Raji (cell line): ENCODE results near the gene VCPKMT.
A peak's percentile ranks its signal among the peaks of the same experiment; 100 is the strongest.

Source experiments
- POLR2A ChIP-seq: IDR thresholded peaks from 2 replicates; pipeline ENCODE4 v1.6.1; 2011; ENCODE audit warnings: low read depth, low read length, control low read depth; ENCODE audit not compliant: insufficient read depth

VCPKMT gene

DNA sequence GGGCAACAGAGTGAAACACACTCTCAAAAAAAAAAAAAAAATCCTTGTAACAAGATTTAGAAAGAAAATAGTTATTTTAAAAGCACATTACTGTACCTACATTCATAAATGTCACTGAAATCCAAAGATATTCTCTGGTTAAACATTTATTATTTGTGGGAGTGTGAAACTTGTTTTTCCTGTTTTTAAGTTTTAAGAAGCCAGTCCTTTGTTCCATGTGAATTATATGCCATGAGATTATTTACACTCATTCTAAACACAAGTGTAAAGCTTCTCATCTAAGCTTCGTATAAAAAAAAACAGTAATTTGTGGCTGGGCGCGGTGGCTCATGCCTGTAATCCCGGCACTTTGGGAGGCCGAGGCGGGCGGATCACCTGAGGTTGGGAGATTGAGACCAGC is 15.0 kb downstream of the VCPKMT start:
- TF ChIP-seq POLR2A: no peak

DNA sequence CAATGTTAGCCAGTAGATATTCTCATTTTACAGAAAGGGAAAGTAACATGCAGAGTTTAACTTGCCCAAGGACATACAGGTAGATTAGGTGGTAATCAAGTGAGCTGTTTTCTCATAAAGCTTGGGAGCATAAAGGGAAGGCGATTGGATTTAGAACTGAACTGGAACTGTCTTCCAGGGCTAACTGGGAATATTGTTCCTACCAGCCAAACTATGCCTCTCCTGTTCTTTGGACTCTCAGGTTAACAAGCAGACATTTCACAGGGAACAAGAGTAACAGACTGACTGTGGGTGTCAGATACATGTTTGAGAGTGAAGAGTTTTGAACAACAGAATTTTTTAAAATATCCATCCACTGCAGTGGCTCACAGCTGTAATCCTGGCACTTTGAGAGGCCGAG is 15.6 kb downstream of the VCPKMT start:
- TF ChIP-seq POLR2A: no peak

DNA sequence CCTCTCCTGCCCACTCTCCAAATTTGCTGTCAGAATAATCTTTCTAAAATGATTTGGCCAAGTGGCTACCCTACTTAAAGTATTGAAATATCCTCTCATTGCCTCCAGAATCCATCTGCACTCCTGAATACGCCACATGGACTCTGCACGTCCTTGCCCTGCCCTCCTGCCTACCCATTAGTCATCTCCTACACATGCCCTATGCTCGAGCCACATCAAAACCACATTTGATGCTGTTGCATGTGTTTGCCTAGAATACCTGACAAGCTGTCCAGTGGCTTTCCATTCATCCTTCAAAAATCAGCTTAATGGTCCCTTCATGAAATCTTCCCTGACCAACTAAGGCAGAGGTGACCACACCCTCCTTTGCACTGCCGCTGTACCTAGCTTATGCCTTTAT is 17.0 kb downstream of the VCPKMT start:
- no peak for TF ChIP-seq POLR2A

DNA sequence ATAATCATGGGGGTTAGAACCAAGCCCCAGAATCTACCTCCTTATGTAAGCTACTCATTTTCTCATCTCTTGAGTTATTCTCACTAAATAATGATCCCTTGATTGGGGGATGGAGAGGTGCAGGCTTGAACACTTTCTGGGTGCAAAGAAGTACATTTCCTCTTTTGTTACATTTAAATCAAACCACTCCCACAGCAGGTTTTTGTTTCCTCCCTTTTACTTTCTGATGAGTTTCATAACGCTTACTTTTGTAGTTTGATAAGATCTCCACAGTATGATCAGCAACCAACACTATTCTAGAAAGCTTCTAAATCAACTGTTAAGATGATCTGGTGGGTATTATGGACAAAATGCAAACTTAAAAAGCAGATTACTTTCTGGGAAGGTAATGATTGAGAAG is 20.5 kb downstream of the VCPKMT start:
- TF ChIP-seq POLR2A: no peak

DNA sequence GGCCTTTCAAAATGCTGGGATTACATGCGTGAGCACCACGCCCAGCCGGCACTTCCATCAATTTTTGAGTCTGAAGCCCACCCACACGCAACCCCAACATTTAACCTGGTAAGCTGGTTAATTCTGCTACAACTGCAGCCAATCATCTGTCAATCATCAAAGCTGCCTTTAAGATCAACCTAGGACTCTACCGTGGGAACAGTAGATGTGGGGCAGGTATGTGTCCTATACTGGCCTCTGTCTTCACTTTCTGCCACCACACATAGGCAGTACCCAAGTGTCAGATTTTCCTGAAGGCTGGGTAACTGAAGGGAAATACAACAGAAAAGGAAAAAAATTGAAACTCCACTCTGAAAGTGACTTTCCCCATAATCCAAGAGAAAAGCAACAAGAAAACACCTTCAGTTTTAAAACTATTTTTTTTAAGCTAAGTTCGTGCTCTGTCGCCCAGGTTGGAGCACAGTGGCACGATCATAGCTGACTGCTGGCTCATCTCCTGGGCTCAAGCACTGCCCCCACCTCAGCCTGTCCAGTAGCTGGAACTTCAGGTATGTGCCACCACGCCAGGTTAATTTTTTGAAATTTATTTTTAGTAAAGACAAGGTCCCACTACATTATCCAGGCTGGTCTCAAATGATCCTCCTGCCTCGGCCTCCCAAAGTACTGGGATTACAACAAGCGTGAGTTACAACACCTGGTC is 22.2 kb downstream of the VCPKMT start:
- no peak for TF ChIP-seq POLR2A

DNA sequence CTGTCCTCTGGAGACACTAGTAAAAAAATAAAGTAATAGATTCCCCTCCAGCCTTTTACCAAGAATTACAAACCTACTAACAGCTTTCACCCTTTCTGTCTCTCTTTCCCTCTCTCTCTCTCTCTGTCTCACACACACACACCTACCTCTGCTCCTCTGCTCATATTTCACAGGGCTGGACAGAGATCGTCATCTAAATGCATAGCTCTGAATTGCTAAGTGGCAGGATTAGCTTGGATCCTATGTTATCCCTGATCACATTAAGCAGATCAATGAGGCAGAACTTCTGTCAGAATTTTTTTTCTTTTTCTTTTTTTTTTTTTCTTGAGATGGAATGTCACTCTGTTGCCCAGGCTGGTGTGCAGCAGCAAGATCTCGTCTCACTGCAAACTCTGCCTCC is 22.9 kb downstream of the VCPKMT start:
- TF ChIP-seq POLR2A: no peak

DNA sequence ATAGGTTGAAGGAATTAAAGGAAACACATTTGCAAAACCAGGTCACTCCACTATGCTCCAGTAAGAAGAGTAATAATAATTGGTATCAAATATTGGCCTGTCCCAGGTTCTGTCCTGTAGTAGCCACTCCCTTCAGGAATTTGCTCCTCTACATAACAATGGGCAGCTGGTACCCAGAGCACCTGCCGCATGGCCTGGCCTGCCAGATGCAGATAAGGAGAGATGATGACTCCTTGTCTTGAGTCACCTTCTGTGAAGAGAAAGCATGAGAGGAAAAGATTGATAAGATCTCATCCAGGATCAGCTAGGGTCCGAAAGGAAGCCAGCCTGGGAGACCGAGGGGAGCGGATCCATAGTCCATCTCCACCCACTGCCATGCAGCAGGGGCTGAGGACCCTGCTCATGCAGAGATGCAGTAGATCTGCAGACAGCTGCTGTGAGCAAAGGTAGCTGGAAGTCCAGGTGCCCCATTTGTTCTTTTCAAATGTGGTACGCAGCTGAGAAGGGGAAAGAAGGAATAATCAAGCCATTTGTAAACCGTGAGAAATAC is 24.3 kb downstream of the VCPKMT start:
- no peak for TF ChIP-seq POLR2A

DNA sequence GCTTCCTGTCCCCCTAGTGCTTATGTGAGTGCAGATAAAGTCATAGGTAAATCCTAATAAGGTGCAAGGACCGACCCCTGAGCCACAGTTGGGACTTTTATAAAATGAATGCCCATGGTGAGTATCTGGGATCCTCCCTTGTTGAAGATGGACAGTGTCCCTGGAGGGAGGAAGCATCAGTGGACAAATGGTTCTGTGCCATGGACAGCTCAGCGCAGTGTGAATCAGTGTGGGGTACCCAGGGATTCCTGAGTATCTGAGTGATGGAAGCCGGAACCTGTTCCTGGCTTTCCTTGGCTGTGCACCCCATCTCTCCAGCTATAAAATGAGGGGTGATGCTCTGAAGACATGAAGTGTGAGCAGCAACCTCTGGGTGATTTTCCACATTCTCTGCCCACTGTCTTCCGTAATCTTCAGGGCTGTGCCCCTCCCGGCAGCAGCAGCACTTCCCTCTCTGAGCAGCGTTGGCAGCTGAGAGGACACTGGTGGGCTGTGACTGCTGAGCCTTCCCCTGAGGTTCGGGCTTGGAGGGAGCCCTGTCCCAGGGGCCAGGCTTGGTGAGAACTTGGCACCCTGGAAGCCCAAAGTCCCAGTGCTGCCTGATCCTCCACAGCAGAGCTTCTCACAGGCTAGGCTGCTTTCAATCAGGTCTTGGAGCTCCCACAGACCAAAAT is 25.0 kb downstream of the VCPKMT start:
- TF ChIP-seq POLR2A: no peak

DNA sequence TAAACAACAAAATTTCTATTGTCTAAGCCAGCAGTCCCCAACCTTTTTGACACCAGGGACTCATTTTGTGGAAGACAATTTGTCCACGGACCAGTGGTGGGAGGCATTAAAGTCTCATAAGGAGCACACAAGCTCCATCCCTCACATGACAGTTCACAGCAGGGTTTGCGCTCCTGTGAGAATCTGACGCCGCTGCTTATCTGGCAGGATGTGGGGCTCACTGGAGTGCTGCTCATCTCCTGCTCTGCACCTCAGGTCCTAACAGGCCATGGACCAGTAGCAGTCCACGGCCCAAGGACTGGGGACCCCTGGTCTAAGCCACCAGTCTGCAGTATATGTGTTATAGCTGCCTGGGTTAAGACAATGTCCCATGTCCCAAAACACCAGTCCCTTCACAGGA is 27.2 kb downstream of the VCPKMT start:
- no peak for TF ChIP-seq POLR2A

DNA sequence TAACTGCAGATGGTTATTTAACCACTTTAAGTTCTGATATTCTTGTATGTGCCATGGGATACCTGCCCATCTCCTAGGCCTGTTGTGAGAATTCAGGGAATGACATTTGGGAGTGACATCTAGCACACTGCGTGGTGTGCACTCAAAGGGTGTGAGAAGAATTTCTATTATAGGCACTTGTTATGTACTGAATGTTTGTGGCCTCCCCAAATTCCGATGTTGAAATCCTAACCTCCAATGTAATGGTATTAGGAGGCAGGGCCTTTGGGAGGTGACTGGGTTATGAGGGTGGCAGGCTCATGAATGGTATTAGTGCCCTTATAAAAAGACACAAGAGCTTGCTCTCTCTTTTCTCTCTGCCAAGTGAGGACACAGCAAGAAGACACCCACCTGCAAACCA is 27.6 kb downstream of the VCPKMT start:
- TF ChIP-seq POLR2A: no peak

DNA sequence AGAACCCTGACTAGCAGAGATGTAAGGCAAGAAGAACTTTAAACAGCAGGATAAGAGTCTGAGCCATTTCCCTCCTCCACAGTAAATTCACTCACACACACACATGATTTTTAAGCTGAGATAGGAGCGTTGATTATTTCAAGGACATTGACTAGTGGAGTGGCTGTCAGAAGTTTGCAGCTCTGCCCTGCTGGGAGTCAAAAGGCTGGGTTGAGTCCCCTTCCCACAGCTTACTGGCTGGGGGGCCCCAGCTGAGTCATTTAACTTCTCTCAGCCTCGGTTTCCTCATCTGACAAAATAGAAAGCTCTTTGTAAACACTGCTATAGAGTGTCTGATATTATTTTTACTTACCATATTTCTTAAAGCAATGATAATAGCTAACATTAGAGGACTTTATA is 28.3 kb downstream of the VCPKMT start:
- no peak for TF ChIP-seq POLR2A

DNA sequence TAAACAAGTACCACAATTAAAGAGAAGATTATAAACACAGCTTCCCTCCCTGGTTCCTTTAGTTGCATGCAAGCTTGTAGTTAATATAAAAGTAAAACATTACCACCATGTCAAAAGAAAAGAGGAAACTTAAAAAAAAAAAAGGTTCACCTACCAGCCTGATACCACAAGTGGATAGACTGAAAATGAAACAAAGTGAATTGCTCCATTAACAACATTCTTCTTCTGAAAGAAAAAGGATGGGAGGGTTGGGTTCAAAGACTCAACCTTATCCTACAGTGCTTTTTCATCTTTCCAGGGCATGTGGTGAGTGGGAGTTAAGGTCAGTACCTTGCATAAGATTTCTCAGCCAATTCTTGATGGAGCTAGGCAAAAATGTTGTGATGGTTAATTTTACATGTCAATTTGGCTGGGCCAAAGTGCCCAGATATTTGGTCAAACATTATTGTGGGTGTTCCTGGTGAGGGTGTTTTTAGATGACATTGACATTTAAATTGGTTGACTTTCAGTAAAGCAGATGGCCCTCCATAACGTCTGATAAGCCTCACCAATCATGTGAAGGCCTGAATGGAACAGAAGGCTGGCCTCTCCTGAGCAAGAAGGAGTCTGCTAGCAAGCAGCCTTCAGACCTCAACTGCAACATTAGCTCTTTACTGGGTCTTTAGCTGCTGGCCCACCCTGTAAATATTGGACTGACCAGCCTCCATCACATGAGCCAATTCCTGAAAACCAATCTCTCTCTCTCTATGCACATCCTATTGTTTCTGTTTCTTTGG is 28.8 kb downstream of the VCPKMT start:
- TF ChIP-seq POLR2A: no peak

DNA sequence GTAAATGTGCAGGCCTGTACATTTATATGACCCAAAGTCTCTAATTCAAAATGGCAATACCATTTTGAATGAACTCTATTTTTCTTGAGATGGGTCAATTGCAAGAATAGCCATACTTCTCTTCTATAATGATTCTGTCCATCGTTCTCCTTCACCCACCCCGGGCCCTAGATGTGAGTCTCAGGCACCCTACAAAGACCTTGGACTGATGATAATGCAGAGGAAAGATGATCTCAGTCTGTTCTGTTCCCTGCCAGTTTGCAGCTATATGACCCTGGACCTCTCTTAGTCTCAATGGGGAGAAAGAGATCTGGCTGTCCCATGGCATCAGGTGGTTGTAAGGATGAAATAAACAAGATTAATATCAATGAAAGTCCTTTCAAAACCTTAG is 30.1 kb downstream of the VCPKMT start:
- no peak for TF ChIP-seq POLR2A

DNA sequence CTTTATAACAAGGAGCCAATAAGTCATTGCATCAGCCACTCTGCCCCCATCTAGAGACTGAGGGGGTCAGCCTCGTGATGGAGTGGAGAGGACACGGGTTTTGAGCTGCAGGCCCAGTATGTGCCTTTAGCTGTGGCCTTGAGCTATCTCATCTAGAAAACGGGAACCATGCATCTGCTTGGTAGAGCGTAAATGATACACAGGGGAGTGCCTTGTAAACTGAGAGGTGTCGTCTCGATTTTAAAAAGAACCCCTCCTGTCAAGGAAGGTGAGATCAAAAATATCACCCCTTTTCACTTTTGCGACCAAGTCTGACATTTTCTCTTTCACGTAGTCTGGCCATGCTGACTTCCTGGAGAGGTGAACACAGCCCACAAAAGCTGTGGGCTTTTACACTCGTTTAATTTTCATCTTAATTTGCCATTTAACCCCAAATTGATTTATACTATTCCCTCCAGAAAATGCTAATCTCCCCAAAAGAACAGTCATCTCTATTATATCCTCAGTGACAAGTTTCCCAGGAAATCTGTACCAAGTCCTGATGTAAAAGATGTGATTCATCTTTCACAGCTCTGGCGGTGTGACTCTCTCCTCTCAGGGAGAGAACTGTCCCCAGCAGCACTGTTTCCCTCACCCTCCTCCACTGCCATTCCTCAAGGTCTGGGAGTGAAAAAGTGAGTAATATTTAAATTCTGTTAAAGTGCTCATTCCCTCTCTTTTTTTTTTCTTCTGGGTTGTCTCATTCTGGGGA is 30.6 kb downstream of the VCPKMT start:
- peak; percentile 39; the same call in 1 of the 2 replicates for TF ChIP-seq POLR2A

DNA sequence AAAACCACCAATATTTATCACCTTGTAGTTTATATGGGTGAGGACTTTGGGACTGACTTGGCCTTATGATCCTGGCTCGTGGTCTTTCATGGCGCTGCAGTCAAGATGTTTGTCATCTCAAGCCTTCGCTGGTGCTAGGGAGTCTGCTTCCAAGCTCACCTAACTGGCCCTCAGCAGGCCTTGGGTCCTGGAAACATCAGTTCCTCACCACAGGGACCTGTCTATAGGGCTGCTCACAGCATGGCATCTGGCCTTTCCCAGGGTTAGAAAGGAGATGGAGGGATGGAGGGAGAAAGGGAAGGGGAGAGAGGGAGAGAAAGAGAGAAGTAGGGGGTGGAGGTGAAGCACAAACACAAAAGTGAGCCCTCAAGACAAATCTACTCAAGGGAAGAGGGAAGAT is 31.7 kb downstream of the VCPKMT start:
- TF ChIP-seq POLR2A: no peak
